Activated CD4-positive, alpha-beta T cell treated with anti-CD3 and anti-CD28 coated beads, Interleukin-2, Interleukin-4, amounts not matched to agents 100 ng/mL and 50 ng/mL, durations not matched to agents 16 hours and 8 hours (primary cell): ENCODE results near the gene FAM181A.

Source experiments
- DNase-seq: peaks from one replicate; pipeline ENCODE4 v3.0.0-alpha.2; 2020; ENCODE audit warnings: low spot score

The FAM181A gene

GRCh38 chr14:93929048-93929535 is 1.9 kb downstream of the FAM181A start:
- no peak for DNase-seq

GRCh38 chr14:93929657-93930056 is 2.5 kb downstream of the FAM181A start:
- DNase-seq: no peak

- no peak for DNase-seq
Measured at GRCh38 chr14:93930296-93930988, 3.3 kb downstream of the FAM181A start.

- DNase-seq: no peak
Measured at GRCh38 chr14:93930989-93931307, 3.8 kb downstream of the FAM181A start.

- DNase-seq: no peak
Measured at GRCh38 chr14:93932642-93933041, 5.5 kb downstream of the FAM181A start.

GRCh38 chr14:93935213-93935612 is 8.1 kb downstream of the FAM181A start:
- DNase-seq: no peak

- no peak for DNase-seq
Measured at GRCh38 chr14:93936245-93936644, 9.1 kb downstream of the FAM181A start.

GRCh38 chr14:93936926-93937325 is 9.8 kb downstream of the FAM181A start:
- no peak for DNase-seq

GRCh38 chr14:93937519-93937918 is 10.4 kb downstream of the FAM181A start:
- DNase-seq: no peak

- no peak for DNase-seq
Measured at GRCh38 chr14:93938751-93939303, 11.7 kb downstream of the FAM181A start.

GRCh38 chr14:93939304-93940229 is 12.4 kb downstream of the FAM181A start:
- peak; percentile 91 for DNase-seq

GRCh38 chr14:93940437-93940836 is 13.3 kb downstream of the FAM181A start:
- DNase-seq: no peak

- DNase-seq: no peak
Measured at GRCh38 chr14:93941293-93941910, 14.3 kb downstream of the FAM181A start.

- DNase-seq: no peak
Measured at GRCh38 chr14:93943052-93943451, 15.9 kb downstream of the FAM181A start.

- DNase-seq: no peak
Measured at GRCh38 chr14:93943930-93944329, 16.8 kb downstream of the FAM181A start.

- DNase-seq: no peak
Measured at GRCh38 chr14:93944348-93945069, 17.4 kb downstream of the FAM181A start.

- DNase-seq: no peak
Measured at GRCh38 chr14:93945070-93945399, 17.9 kb downstream of the FAM181A start.

- no peak for DNase-seq
Measured at GRCh38 chr14:93946104-93946503, 19.0 kb downstream of the FAM181A start.

GRCh38 chr14:93946541-93947090 is 19.5 kb downstream of the FAM181A start:
- no peak for DNase-seq

GRCh38 chr14:93947282-93947681 is 20.1 kb downstream of the FAM181A start:
- no peak for DNase-seq

- no peak for DNase-seq
Measured at GRCh38 chr14:93949511-93950075, 22.4 kb downstream of the FAM181A start.
